Cardiac muscle cell (in vitro differentiated cells and primary cell): ENCODE results near the gene CHST2. TPM values are rescaled to one million over a fixed set of nuclear protein-coding genes. Genes with fewer than 3 reads are reported as not detected.

Experiments used
- DNase-seq, 2 donors: peaks; one replicate each; pipeline versions ENCODE4 v3.0.0 to v3.0.0-alpha.2; 2010 to 2017; ENCODE audit warnings: low read depth in 1 of 2, low spot score in 1 of 2
- H3K27ac ChIP-seq: fragments of 200-600 bp; sonication (generic); 2 replicates; pipeline ENCODE4 v1.5.1; 2016
- H3K27me3 ChIP-seq: fragments of 200-600 bp; sonication (generic); 2 replicates; pipeline ENCODE4 v1.6.0; 2016; ENCODE audit warnings: control low read depth
- H3K36me3 ChIP-seq: fragments of 200-600 bp; sonication (generic); 2 replicates; pipeline ENCODE4 v1.5.1; 2016; ENCODE audit warnings: control low read depth
- H3K4me1 ChIP-seq: fragments of 200-600 bp; sonication (generic); 2 replicates; pipeline ENCODE4 v1.8.1; 2017; ENCODE audit warnings: low read depth, mild to moderate bottlenecking, mixed run types
- H3K4me3 ChIP-seq: fragments of 200-600 bp; sonication (generic); 2 replicates; pipeline ENCODE4 v1.5.1; 2016; ENCODE audit warnings: mild to moderate bottlenecking
- H3K9me3 ChIP-seq: fragments of 200-600 bp; sonication (generic); 2 replicates; pipeline ENCODE4 v1.5.1; 2017; ENCODE audit warnings: low read depth, mild to moderate bottlenecking, control low read depth
- CTCF ChIP-seq: IDR thresholded peaks from 2 replicates; pipeline ENCODE4 v1.5.1; 2012; ENCODE audit warnings: low read depth, mild to moderate bottlenecking, low read length
- polyA plus RNA-seq: library from polyadenylated mRNA; unstranded; fragments of >200 nt; fragmentation: Nextera tagmentation; extraction: Ambion mirVana; gene quantifications from 2 replicates; pipeline ENCODE4 v1.2.1, GENCODE V29; 2016
- total RNA-seq: library from RNA; depleted of rRNA; stranded (reverse); fragments of >200 nt; gene quantifications from 2 replicates; pipeline ENCODE4 v1.2.3, GENCODE V29; 2016

CHST2 gene
- total and polyA plus RNA-seq, 2 experiments from 2014 or later = 8.4 to 23.2 TPM

- Histone ChIP-seq H3K9me3 (no peaks in the 10 kb centered on the region), H3K4me1 (peaks cover 5% of the 10 kb centered on the region), H3K27me3 (no peaks in the 10 kb centered on the region), H3K4me3 (no peak overlapping the region), H3K36me3 (no peaks in the 10 kb centered on the region), H3K27ac (no peak overlapping the region)
- DNase-seq = no peak
- no peak for TF ChIP-seq CTCF
These were observed 19.1 kb upstream of the CHST2 start for GRCh38 chr3:143100451-143100850.

GRCh38 chr3:143101792-143102381 lies 17.7 kb upstream of the CHST2 start:
- Histone ChIP-seq H3K27me3 (no peaks in the 10 kb centered on the region), H3K9me3 (no peaks in the 10 kb centered on the region), H3K4me3 (no peak overlapping the region), H3K4me1 (peaks cover 5% of the 10 kb centered on the region), H3K36me3 (no peaks in the 10 kb centered on the region), H3K27ac (no peak overlapping the region)
- no peak for TF ChIP-seq CTCF
- DNase-seq = no peak

- Histone ChIP-seq H3K27me3 (no peaks in the 10 kb centered on the region), H3K36me3 (no peaks in the 10 kb centered on the region), H3K27ac (no peak overlapping the region), H3K4me3 (no peak overlapping the region), H3K9me3 (no peaks in the 10 kb centered on the region), H3K4me1 (peaks cover 5% of the 10 kb centered on the region)
- DNase-seq = no peak
- TF ChIP-seq CTCF = no peak
These were observed 15.9 kb upstream of the CHST2 start for GRCh38 chr3:143103652-143104051.

- H3K4me1 ChIP-seq = peaks cover 5% of the 10 kb centered on the region
- H3K27me3 ChIP-seq = no peaks in the 10 kb centered on the region
- H3K27ac ChIP-seq = no peak overlapping the region
- no peak for DNase-seq
- H3K36me3 ChIP-seq = no peaks in the 10 kb centered on the region
- H3K9me3 ChIP-seq = no peaks in the 10 kb centered on the region
- no peak for TF ChIP-seq CTCF
- H3K4me3 ChIP-seq = no peak overlapping the region
These were observed 14.4 kb upstream of the CHST2 start for GRCh38 chr3:143105170-143105569.

GRCh38 chr3:143109861-143110260 lies 9.7 kb upstream of the CHST2 start:
- no peak for DNase-seq
- Histone ChIP-seq H3K27me3 (no peaks in the 10 kb centered on the region), H3K4me3 (no peak overlapping the region), H3K36me3 (no peaks in the 10 kb centered on the region), H3K4me1 (no peaks in the 10 kb centered on the region), H3K9me3 (no peaks in the 10 kb centered on the region), H3K27ac (no peak overlapping the region)
- no peak for TF ChIP-seq CTCF
